Smooth muscle cell (in vitro differentiated cells): ENCODE measurements around the gene CCNY. TPM values are rescaled to one million over a fixed set of nuclear protein-coding genes. Genes with fewer than 3 reads are reported as not detected.
A peak's percentile ranks its signal among the peaks of the same experiment; 100 is the strongest.

Experiments
- DNase-seq: peaks from one replicate; lab custom pipeline; 2025; ENCODE audit not compliant: unreplicated experiment; lab: John Stamatoyannopoulos, UW
- H2AFZ ChIP-seq: fragments of 200-600 bp; sonication (generic); 2 replicates; pipeline ENCODE4 v1.6.0; 2016; ENCODE audit warnings: antibody characterized with exemption, low read depth, mild to moderate bottlenecking
- H3F3A ChIP-seq: fragments of 200-600 bp; sonication (generic); 2 replicates; pipeline ENCODE4 v1.6.0; 2017; ENCODE audit warnings: antibody characterized with exemption, low read depth
- H3K27ac ChIP-seq: fragments of 200-600 bp; sonication (generic); 2 replicates; pipeline ENCODE4 v1.5.1; 2016; ENCODE audit warnings: low read depth, mild to moderate bottlenecking
- H3K27me3 ChIP-seq: fragments of 200-600 bp; sonication (generic); 2 replicates; pipeline ENCODE4 v1.6.1; 2016; ENCODE audit warnings: low read depth, mild to moderate bottlenecking
- H3K36me3 ChIP-seq: fragments of 200-600 bp; sonication (generic); 2 replicates; pipeline ENCODE4 v1.5.1; 2016; ENCODE audit warnings: low read depth
- H3K4me1 ChIP-seq: fragments of 200-600 bp; sonication (generic); 2 replicates; pipeline ENCODE4 v1.5.1; 2016; ENCODE audit warnings: low read depth
- H3K4me2 ChIP-seq: fragments of 200-600 bp; sonication (generic); 2 replicates; pipeline ENCODE4 v1.6.0; 2016; ENCODE audit warnings: mild to moderate bottlenecking
- H3K4me3 ChIP-seq: fragments of 200-600 bp; sonication (generic); 2 replicates; pipeline ENCODE4 v1.5.1; 2016; ENCODE audit warnings: mild to moderate bottlenecking
- H3K79me2 ChIP-seq: fragments of 200-600 bp; sonication (generic); 2 replicates; pipeline ENCODE4 v1.6.0; 2016; ENCODE audit warnings: low read depth, mild to moderate bottlenecking
- H3K9ac ChIP-seq: fragments of 200-600 bp; sonication (generic); 2 replicates; pipeline ENCODE4 v1.6.0; 2016; ENCODE audit warnings: low read depth
- H3K9me3 ChIP-seq: fragments of 200-600 bp; sonication (generic); replicated peaks from 2 replicates; pipeline ENCODE4 v1.5.1; 2016; ENCODE audit warnings: low read depth
- H4K20me1 ChIP-seq: fragments of 200-600 bp; sonication (generic); 2 replicates; pipeline ENCODE4 v1.6.0; 2016; ENCODE audit warnings: low read depth
- WGBS: methylation state at CpG from one replicate; pipeline ENCODE4 v1.1.7; 2016; ENCODE audit warnings: low lambda C conversion rate; 5-methylcytosine and 5-hydroxymethylcytosine counted together
- polyA plus RNA-seq: library from polyadenylated mRNA; unstranded; fragments of >200 nt; fragmentation: Nextera tagmentation; extraction: Ambion mirVana; gene quantifications from 2 replicates; pipeline ENCODE4 v1.2.1, GENCODE V29; 2016
- total RNA-seq: library from RNA; depleted of rRNA; stranded (reverse); fragments of >200 nt; gene quantifications from 2 replicates; pipeline ENCODE4 v1.2.3, GENCODE V29; 2014
- TF ChIP-seq, protein P1 (sequence below): fragments of 200-600 bp; sonication (generic); IDR thresholded peaks from 2 replicates; pipeline ENCODE4 v1.5.1; 2017; ENCODE audit warnings: borderline replicate concordance, mild to moderate bottlenecking, antibody characterized with exemption; ENCODE audit not compliant: insufficient read depth, poor library complexity, severe bottlenecking

The CCNY gene
- total and polyA plus RNA-seq, 2 experiments from 2014 or later, result 46.9 to 57.5 TPM

GRCh38 chr10:35300063-35300699 is 36.1 kb upstream of the CCNY start:
- H2AFZ ChIP-seq, result no peak overlapping the region
- no peaks in the 10 kb centered on the region for H3F3A ChIP-seq
- H3K27ac ChIP-seq, result no peak overlapping the region
- TF ChIP-seq, protein P1, sequence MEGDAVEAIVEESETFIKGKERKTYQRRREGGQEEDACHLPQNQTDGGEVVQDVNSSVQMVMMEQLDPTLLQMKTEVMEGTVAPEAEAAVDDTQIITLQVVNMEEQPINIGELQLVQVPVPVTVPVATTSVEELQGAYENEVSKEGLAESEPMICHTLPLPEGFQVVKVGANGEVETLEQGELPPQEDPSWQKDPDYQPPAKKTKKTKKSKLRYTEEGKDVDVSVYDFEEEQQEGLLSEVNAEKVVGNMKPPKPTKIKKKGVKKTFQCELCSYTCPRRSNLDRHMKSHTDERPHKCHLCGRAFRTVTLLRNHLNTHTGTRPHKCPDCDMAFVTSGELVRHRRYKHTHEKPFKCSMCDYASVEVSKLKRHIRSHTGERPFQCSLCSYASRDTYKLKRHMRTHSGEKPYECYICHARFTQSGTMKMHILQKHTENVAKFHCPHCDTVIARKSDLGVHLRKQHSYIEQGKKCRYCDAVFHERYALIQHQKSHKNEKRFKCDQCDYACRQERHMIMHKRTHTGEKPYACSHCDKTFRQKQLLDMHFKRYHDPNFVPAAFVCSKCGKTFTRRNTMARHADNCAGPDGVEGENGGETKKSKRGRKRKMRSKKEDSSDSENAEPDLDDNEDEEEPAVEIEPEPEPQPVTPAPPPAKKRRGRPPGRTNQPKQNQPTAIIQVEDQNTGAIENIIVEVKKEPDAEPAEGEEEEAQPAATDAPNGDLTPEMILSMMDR, result no peak
- H3K79me2 ChIP-seq, result no peaks in the 10 kb centered on the region
- no peaks in the 10 kb centered on the region for H3K9me3 ChIP-seq
- H3K36me3 ChIP-seq, result no peaks in the 10 kb centered on the region
- DNase-seq, result no peak
- peaks cover 5% of the 10 kb centered on the region for H3K27me3 ChIP-seq
- H3K4me3 ChIP-seq, result no peak overlapping the region
- WGBS, result 78% methylated on average over 11 of the region's 11 CpGs
- no peak overlapping the region for H3K4me2 ChIP-seq
- no peaks in the 10 kb centered on the region for H3K4me1 ChIP-seq
- no peaks in the 10 kb centered on the region for H4K20me1 ChIP-seq
- H3K9ac ChIP-seq, result no peak overlapping the region

- Histone ChIP-seq H4K20me1 (no peaks in the 10 kb centered on the region), H2AFZ (no peak overlapping the region), H3K27ac (no peak overlapping the region), H3F3A (no peaks in the 10 kb centered on the region), H3K27me3 (peaks cover 7% of the 10 kb centered on the region), H3K79me2 (no peaks in the 10 kb centered on the region), H3K4me3 (no peak overlapping the region), H3K9me3 (no peaks in the 10 kb centered on the region), H3K9ac (no peak overlapping the region), H3K4me1 (no peaks in the 10 kb centered on the region), H3K4me2 (no peak overlapping the region), H3K36me3 (no peaks in the 10 kb centered on the region)
- TF ChIP-seq, protein P1, result no peak
- DNase-seq, result no peak
- WGBS, result 63% methylated on average over 2 of the region's 2 CpGs
These were observed 31.7 kb upstream of the CCNY start for GRCh38 chr10:35304649-35305048.

- TF ChIP-seq, protein P1, result no peak
- no peak for DNase-seq
- Histone ChIP-seq H3K36me3 (no peaks in the 10 kb centered on the region), H3K4me3 (no peak overlapping the region), H3K4me1 (no peaks in the 10 kb centered on the region), H3K9me3 (no peaks in the 10 kb centered on the region), H3K4me2 (no peak overlapping the region), H4K20me1 (no peaks in the 10 kb centered on the region), H3K9ac (no peak overlapping the region), H3K27ac (peak overlapping the region; percentile 50), H2AFZ (no peak overlapping the region), H3K79me2 (no peaks in the 10 kb centered on the region), H3F3A (no peaks in the 10 kb centered on the region), H3K27me3 (peaks cover 7% of the 10 kb centered on the region)
- WGBS, result 56% methylated on average over 9 of the region's 9 CpGs
These were observed 29.5 kb upstream of the CCNY start for GRCh38 chr10:35306852-35307251.

DNA sequence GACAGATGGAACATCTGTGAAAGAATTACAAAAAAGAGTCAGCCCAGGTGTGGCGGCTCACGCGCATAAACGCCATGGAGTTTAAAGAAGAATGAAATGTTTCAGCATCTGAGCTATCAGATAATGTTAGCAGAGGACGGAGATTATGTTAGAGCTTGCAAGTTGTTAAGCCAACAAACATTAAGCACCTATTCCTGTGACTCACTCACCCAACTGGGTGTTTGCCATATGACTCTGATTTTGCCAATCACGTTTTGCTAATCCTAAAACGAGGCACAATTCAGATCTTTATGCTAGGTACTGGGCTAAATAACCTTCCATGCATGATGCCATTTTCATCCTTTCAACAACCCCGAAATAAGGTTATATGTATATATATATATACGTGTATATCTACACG is 29.0 kb upstream of the CCNY start:
- TF ChIP-seq, protein P1, result no peak
- Histone ChIP-seq H3K4me2 (no peak overlapping the region), H3F3A (no peaks in the 10 kb centered on the region), H3K4me1 (no peaks in the 10 kb centered on the region), H3K36me3 (no peaks in the 10 kb centered on the region), H3K79me2 (no peaks in the 10 kb centered on the region), H3K27ac (peak overlapping the region; percentile 50), H3K4me3 (no peak overlapping the region), H4K20me1 (no peaks in the 10 kb centered on the region), H3K27me3 (peaks cover 7% of the 10 kb centered on the region), H3K9me3 (no peaks in the 10 kb centered on the region), H3K9ac (no peak overlapping the region), H2AFZ (no peak overlapping the region)
- no peak for DNase-seq
- 83% methylated on average over 10 of the region's 10 CpGs for WGBS
